ENCODE data around the gene OR10A7.

DNA sequence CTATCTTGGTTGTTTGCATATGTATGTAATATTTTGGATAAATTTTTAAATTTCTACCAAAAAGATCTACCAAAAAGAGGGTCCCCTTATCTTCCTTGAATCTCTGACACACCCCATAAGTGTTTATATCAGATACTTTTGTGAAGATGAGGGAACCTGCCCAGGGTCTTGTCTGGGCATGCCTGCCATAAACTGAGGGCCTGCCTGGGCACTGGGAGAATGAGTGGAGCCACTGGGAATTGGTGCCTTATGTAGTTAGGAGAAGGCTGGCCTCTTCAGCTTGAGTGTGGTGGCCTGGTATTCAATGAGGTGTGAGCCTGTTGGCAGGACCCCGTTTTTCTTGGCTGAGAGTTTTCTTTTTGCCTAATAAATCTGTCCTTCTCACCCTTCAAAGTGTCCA, 48.1 kb upstream of the OR10A7 start:
- TF ChIP-seq ELF4 (IDR thresholded peaks at IDR 0.05) (no peak), BHLHE40 (IDR thresholded peaks at IDR 0.05; ENCODE audit: borderline replicate concordance) (no peak)

Measured in HEK293T (cell line).